Testis (tissue), 2 donors: ENCODE results near the gene EMC6.

Source experiments
- CTCF ChIP-seq, 3 experiments: fragments of 450-650 bp in 2 of 3; fragments of 200-600 bp in 1 of 3; sonication (generic) in 1 of 3; IDR thresholded peaks; one replicate each; pipeline ENCODE4 v1.5.1; 2016 to 2019; ENCODE audit warnings: antibody characterized with exemption in 3 of 3, mild to moderate bottlenecking in 2 of 3, moderate library complexity in 1 of 3
- POLR2A ChIP-seq: fragments of 450-650 bp; IDR thresholded peaks from one replicate; pipeline ENCODE4 v1.6.1; 2017; ENCODE audit warnings: antibody characterized with exemption, mild to moderate bottlenecking, moderate library complexity

- no peak for TF ChIP-seq CTCF (IDR thresholded peaks at IDR 0.05)
- no peak for TF ChIP-seq POLR2A
These were observed 11.6 kb upstream of the EMC6 start for GRCh38 chr17:3656755-3657587.
